GM10847 (cell line): ENCODE results near the gene RAB2B.

Experiments used
- POLR2A ChIP-seq: IDR thresholded peaks from 2 replicates; pipeline ENCODE4 v1.6.1; 2011; ENCODE audit not compliant: insufficient read length; ENCODE audit errors: extremely low read depth

Gene RAB2B

GRCh38 chr14:21503376-21503775 lies 26.6 kb upstream of the RAB2B start:
- no peak for TF ChIP-seq POLR2A

GRCh38 chr14:21501568-21501967 lies 24.8 kb upstream of the RAB2B start:
- no peak for TF ChIP-seq POLR2A

- TF ChIP-seq POLR2A, result no peak
These were observed 22.1 kb upstream of the RAB2B start for GRCh38 chr14:21498540-21499526.

- TF ChIP-seq POLR2A, result no peak
These were observed 19.7 kb upstream of the RAB2B start for GRCh38 chr14:21496453-21496852.

- TF ChIP-seq POLR2A, result no peak
These were observed 18.4 kb upstream of the RAB2B start for GRCh38 chr14:21494902-21495762.

- TF ChIP-seq POLR2A, result no peak
These were observed 9.9 kb upstream of the RAB2B start for GRCh38 chr14:21486640-21487087.

- no peak for TF ChIP-seq POLR2A
These were observed 235 bp downstream of the RAB2B start for GRCh38 chr14:21476523-21476924.

GRCh38 chr14:21475767-21476522 lies 814 bp downstream of the RAB2B start:
- TF ChIP-seq POLR2A, result no peak

GRCh38 chr14:21467616-21468015 lies 9.1 kb downstream of the RAB2B start:
- TF ChIP-seq POLR2A, result no peak

- peak; percentile 83 for TF ChIP-seq POLR2A
These were observed 20.7 kb downstream of the RAB2B start, which contains the start of gene CHD8 for GRCh38 chr14:21455912-21456667. Gene CHD8 (minus strand): TSS chr14:21456123. CDS start chr14:21431643, 24,480 bp downstream.

GRCh38 chr14:21455592-21455911 lies 21.2 kb downstream of the RAB2B start:
- no peak for TF ChIP-seq POLR2A

GRCh38 chr14:21454843-21455544 lies 21.8 kb downstream of the RAB2B start:
- no peak for TF ChIP-seq POLR2A

GRCh38 chr14:21449899-21450216 lies 26.9 kb downstream of the RAB2B start:
- no peak for TF ChIP-seq POLR2A

GRCh38 chr14:21440859-21441258 lies 35.9 kb downstream of the RAB2B start:
- no peak for TF ChIP-seq POLR2A
